MG63 (cell line): Measurements from ENCODE around the gene ITPR1. TPM values are rescaled to one million over a fixed set of nuclear protein-coding genes. Genes with fewer than 3 reads are reported as not detected.

ENCODE experiments used
- DNase-seq: peaks from one replicate; pipeline ENCODE4 v3.0.0-alpha.2; 2020
- H3K27me3 ChIP-seq: fragments of 250-450 bp; sonication (Bioruptor Pico); 2 replicates; pipeline ENCODE4 v1.5.1; 2020; ENCODE audit warnings: mild to moderate bottlenecking, moderate library complexity
- H3K36me3 ChIP-seq: fragments of 250-450 bp; sonication (Bioruptor Pico); 2 replicates; pipeline ENCODE4 v1.5.1; 2020; ENCODE audit warnings: mild to moderate bottlenecking, moderate library complexity
- H3K4me3 ChIP-seq: fragments of 250-450 bp; sonication (Bioruptor Pico); 2 replicates; pipeline ENCODE4 v1.5.1; 2020; ENCODE audit warnings: mild to moderate bottlenecking, moderate library complexity
- H3K9me3 ChIP-seq: fragments of 250-450 bp; sonication (Bioruptor Pico); 2 replicates; pipeline ENCODE4 v1.5.1; 2020; ENCODE audit warnings: mild to moderate bottlenecking, moderate library complexity
- total RNA-seq: library from RNA; depleted of rRNA; stranded (reverse); fragments of >200 nt; shearing (Covaris generic); gene quantifications from 2 replicates; pipeline ENCODE4 v1.2.3, GENCODE V29; 2014; ENCODE audit warnings: low replicate concordance

ITPR1 gene
- total RNA-seq, 1 experiment from 2014 or later: 1.7 TPM

DNA sequence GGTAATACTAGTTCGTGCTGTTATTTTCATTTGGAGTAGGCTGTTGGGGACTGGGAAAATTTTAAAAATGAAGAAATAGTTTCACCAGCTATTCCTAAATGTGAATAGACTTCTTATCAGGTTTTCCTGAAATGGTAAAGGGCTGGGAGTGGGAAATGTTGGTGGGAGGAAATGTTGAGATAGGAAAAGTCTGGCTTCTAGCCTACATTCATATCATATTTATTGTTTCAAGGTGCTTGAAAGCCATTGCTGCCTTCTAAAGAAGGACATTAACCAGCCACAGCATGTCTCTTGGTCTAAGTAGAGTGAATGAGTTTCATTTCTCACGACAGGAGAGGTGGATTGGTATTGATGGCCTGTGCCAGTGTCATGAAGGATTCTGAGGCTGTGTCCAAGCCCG lies 288.9 kb downstream of the ITPR1 start:
- no peak for DNase-seq
- Histone ChIP-seq H3K36me3 (no peaks in the 10 kb centered on the region), H3K4me3 (no peak overlapping the region), H3K9me3 (no peaks in the 10 kb centered on the region), H3K27me3 (no peaks in the 10 kb centered on the region)

DNA sequence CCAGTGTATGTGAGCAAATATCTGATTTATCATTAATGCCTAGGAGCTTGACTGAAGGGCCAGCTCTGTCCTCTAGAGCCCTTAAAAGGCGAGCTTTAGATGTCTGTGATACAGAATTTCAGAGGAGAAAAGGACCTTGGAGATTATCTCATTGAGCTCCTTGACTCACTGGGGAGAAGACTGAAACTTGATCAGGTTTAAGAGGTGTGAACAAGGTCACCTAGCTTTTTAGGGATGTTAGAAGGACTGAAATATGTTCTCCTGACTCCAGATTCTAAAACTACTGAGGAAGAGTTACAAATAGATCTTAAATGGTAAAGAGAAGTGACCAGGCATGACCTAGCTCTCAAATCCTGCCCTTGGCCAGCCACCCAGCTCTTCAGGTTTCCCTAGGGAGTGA lies 292.4 kb downstream of the ITPR1 start:
- Histone ChIP-seq H3K36me3 (no peaks in the 10 kb centered on the region), H3K27me3 (no peaks in the 10 kb centered on the region), H3K4me3 (no peak overlapping the region)

DNA sequence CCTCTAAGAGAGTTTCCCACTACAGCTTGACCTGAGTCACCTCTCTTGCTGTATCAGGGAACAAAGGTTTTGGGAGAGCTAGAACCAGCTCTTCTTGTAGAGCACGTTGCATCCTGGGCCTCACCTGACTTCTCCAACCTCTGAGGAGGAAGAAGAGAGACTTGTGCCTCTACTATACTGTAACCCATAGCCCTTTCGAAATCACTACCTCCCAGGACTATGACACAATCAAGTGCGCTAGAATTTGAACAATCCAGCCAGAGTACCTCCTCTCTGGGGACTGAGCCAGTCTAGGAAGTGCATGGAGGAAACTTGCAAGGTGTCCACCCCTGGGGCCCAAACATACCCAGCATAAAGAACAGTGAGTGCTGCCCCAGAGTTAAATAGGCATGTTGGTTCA lies 293.3 kb downstream of the ITPR1 start:
- Histone ChIP-seq H3K4me3 (no peak overlapping the region), H3K36me3 (no peaks in the 10 kb centered on the region), H3K9me3 (no peaks in the 10 kb centered on the region), H3K27me3 (no peaks in the 10 kb centered on the region)
- DNase-seq: no peak

More for the DNA sequence above, 292.4 kb downstream of the ITPR1 start:
- no peak for DNase-seq
- no peaks in the 10 kb centered on the region for H3K9me3 ChIP-seq

DNA sequence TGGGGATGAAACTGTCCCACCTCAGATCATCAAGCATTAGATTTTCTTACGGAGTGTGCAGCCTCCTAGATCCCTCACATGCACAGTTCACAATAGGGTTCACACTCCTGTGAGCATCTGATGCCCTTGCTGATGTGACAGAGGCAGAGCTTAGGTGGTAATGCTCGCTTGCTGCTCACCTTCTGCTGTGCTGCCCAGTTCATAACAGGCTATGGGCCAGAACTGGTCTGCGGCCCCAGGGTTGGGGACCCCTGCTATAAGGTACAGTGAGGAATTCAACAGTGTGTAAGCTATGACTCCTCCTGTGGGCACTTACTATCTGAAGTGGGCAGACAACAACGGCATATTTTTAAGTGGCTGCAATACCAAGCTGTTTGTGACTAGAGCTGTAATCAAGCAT lies 298.2 kb downstream of the ITPR1 start:
- Histone ChIP-seq H3K27me3 (no peaks in the 10 kb centered on the region), H3K9me3 (no peaks in the 10 kb centered on the region), H3K4me3 (no peak overlapping the region), H3K36me3 (no peaks in the 10 kb centered on the region)
- DNase-seq: no peak

DNA sequence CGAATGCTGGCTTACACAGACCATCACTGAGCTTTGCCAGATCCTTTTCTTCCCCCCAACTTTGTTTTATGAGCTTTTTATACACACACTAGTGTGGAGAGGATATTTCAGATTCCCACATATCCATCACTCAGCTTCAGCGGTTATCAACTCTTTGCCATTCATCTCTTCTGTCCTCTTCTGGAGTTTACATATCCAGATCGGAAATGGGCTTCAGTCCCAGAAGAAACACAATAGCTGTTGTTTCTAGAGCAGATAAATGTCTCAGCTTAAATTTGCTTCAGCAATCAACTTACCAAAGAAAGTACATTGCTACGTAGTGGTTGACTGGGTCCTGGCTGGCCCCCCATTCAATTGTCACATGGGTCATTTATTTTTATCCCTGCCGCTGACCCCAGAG lies 300.2 kb downstream of the ITPR1 start:
- DNase-seq: no peak
- H3K4me3 ChIP-seq: no peak overlapping the region
- H3K27me3 ChIP-seq: no peaks in the 10 kb centered on the region
- H3K36me3 ChIP-seq: no peaks in the 10 kb centered on the region
- H3K9me3 ChIP-seq: no peaks in the 10 kb centered on the region

DNA sequence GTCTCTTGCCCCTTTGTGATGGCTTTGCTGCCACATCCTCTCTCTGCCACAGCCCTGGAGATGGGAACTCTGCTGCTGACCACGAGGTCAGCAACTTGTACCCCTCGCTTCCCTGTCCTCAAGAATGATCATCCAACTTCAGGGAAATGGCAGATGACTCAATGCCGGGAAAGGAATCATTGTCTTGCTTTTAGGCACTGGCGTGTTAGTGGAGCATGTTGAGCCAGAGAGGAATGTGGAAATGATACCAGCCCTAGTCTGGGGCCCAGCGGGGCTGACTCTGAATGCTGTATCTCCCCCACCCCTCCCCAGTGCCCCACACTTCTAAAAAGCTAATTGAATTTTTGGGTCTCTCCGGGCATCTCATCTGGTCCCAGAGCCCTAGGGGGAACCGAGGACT lies 301.2 kb downstream of the ITPR1 start:
- Histone ChIP-seq H3K36me3 (no peaks in the 10 kb centered on the region), H3K4me3 (no peak overlapping the region), H3K9me3 (no peaks in the 10 kb centered on the region), H3K27me3 (no peaks in the 10 kb centered on the region)
- no peak for DNase-seq

DNA sequence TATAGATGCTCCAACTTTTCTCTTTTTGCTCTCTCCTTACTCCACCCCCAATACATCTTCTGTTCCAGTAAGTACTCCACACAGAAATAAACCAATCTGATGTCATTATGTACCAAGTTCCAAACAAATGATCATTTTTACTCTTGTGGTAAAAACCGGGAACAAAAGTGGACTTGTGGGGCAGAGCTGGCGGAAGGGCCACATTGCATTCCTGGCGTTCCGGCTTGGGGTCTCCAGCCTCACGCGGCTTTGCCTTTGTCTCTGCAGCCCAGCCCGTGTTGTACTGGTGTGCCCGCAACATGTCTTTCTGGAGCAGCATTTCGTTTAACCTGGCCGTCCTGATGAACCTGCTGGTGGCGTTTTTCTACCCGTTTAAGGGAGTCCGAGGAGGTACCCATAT lies 301.6 kb downstream of the ITPR1 start:
- DNase-seq: no peak
- H3K36me3 ChIP-seq: no peaks in the 10 kb centered on the region

DNA sequence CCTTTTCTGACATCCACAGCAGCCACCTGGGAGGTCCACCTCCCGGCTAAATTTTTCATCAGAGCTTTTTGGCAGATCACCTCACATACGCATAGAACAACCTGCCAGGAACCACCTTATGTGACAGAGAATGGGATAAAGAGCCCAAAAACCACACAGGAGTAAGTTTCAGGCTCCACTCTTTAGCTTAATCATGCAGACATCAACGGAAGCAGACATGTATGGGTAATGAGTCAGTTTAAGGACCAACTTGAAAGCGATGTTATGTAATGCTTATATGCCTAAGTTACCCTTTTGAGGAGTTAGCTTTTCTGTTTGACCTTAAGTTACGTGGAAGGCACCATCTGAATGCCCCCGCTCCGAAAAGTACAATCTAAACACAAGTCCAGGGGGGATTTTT lies 302.8 kb downstream of the ITPR1 start:
- Histone ChIP-seq H3K36me3 (no peaks in the 10 kb centered on the region), H3K4me3 (no peak overlapping the region), H3K9me3 (no peaks in the 10 kb centered on the region), H3K27me3 (no peaks in the 10 kb centered on the region)
- DNase-seq: no peak

More for the DNA sequence above, 301.6 kb downstream of the ITPR1 start:
- Histone ChIP-seq H3K27me3 (no peaks in the 10 kb centered on the region), H3K4me3 (no peak overlapping the region), H3K9me3 (no peaks in the 10 kb centered on the region)

DNA sequence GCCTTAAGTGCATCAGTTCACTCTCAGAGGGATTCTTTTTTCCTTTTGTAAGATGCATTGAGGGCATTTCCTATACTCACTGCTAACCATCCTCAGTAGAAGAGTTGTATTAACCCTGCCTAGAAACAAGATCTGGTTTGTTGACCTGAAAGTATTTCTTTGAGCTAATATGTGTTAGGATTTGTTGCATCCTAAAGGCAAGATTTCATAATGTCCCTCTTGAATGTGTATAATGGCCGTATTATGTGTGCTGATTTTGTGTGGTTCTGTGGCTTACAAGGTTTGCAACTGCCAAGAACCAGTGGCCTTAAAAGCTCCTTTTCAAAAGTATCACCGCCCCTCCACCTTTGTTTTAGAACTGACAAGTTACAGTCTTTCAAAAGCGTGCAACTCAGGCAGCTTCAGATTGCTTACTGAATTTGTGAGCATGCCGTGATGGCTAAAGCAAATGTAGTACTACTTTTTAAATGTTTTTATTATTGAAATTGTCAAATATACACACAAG lies 304.1 kb downstream of the ITPR1 start:
- no peak overlapping the region for H3K4me3 ChIP-seq
- no peaks in the 10 kb centered on the region for H3K27me3 ChIP-seq
- H3K9me3 ChIP-seq: no peaks in the 10 kb centered on the region
- no peaks in the 10 kb centered on the region for H3K36me3 ChIP-seq
- DNase-seq: no peak

DNA sequence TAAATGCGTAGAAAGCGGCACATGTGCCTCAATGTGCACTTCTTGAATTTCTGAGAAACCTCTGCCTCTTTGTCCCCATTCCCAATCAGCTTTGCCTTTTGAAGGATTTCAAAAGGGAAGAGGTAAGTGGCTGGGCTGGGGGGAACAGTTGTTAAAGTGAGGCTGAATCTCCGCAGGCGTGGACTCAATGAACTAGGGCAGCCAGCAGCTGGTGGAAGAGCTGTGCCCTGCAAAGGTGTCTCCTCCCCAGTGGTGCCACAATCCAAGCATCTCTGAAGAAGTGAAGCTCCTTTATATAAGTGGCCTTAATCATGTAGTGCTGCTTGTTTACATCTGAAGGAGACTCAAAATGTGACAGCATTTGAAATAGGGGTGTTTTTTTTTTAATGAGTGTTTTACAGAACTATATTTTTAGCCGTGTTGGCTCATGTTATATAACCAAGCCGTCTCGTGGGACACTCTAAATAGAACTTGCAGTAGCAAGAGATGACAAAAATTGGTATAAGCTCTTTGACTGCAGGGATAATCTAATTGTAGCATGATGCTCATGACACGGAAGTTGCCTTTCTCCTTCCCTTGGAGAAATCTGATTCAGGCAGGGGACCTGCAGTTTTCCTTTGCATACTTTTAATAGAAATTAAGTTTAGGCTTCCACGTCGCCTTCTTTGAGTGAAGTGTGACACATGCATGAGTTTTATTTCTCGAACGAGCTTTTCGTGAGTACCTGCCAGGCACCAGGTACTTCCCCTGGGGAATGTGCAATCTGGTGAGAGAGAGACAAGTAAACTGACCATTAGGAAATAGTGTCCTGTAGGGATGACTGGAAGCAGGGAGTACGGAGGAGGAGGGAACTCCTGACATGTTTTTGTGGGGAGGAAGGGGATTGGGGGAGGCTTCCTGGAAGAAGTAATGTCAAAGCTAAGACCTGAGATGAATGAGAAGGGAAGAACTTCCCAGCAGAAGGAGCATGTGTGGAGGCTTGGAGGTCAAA lies 306.4 kb downstream of the ITPR1 start:
- no peaks in the 10 kb centered on the region for H3K27me3 ChIP-seq
- H3K9me3 ChIP-seq: no peaks in the 10 kb centered on the region
- H3K4me3 ChIP-seq: no peak overlapping the region
- H3K36me3 ChIP-seq: no peaks in the 10 kb centered on the region
- no peak for DNase-seq

DNA sequence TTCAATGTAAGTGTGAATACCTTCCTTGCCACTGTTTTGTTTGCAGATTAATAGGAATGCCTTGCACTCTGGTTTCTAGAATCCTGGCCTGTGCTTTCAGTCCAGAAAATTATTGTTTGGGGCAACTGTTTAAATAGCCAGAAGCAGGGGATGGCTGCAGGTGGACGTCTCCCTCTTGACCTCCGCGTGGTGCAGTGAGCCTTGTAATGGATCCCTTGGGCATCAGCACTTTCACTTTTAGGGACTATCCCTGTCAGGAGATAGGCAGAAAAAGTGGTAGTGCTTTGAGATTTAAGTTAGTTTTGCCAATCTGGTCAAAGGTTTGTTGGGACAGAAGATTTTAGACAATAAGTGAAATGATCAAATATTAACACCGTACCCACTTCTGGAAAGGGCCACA lies 307.4 kb downstream of the ITPR1 start:
- H3K9me3 ChIP-seq: no peaks in the 10 kb centered on the region
- no peaks in the 10 kb centered on the region for H3K36me3 ChIP-seq
- DNase-seq: no peak
- no peak overlapping the region for H3K4me3 ChIP-seq
- H3K27me3 ChIP-seq: no peaks in the 10 kb centered on the region

DNA sequence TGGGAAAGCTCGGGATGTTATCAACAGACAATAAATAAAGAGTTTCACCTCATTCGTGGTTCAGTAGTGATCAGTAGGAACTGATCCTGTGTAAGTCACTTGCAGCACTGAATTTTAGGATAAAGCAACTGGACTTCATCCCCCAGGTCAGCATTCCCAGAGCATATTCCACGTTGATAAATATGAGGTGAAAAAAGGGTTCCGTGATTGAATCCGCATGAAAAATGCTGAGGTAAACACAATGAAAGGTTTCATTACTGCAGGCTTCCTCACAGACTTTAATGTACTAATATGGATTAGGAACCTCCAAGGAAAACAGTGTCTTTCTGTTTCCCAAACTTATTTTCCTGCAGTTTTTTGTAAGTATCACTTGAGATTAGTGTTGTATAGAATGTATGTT lies 308.7 kb downstream of the ITPR1 start:
- no peak for DNase-seq
- Histone ChIP-seq H3K36me3 (no peaks in the 10 kb centered on the region), H3K27me3 (no peaks in the 10 kb centered on the region), H3K4me3 (no peak overlapping the region), H3K9me3 (no peaks in the 10 kb centered on the region)

DNA sequence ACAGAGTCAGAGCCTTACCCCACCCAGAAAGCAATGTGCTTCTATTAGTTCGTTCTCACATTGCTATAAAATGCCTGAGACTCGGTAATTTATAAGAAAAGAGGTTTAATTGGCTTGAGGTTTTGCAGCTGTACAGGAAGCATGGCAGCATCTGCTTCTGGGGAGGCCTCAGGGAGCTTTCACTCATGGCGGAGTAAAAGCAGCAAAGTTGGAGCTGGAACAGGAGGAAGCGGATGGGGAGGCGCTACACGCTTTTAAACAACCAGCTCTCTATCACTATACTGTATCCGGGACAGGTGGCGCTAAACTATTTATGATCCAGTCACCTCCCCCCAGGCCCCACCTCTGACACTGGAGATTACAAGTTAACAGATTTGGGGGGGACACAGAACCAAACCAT lies 309.8 kb downstream of the ITPR1 start:
- H3K27me3 ChIP-seq: no peaks in the 10 kb centered on the region
- no peak overlapping the region for H3K4me3 ChIP-seq
- no peaks in the 10 kb centered on the region for H3K9me3 ChIP-seq
- no peak for DNase-seq
- no peaks in the 10 kb centered on the region for H3K36me3 ChIP-seq

DNA sequence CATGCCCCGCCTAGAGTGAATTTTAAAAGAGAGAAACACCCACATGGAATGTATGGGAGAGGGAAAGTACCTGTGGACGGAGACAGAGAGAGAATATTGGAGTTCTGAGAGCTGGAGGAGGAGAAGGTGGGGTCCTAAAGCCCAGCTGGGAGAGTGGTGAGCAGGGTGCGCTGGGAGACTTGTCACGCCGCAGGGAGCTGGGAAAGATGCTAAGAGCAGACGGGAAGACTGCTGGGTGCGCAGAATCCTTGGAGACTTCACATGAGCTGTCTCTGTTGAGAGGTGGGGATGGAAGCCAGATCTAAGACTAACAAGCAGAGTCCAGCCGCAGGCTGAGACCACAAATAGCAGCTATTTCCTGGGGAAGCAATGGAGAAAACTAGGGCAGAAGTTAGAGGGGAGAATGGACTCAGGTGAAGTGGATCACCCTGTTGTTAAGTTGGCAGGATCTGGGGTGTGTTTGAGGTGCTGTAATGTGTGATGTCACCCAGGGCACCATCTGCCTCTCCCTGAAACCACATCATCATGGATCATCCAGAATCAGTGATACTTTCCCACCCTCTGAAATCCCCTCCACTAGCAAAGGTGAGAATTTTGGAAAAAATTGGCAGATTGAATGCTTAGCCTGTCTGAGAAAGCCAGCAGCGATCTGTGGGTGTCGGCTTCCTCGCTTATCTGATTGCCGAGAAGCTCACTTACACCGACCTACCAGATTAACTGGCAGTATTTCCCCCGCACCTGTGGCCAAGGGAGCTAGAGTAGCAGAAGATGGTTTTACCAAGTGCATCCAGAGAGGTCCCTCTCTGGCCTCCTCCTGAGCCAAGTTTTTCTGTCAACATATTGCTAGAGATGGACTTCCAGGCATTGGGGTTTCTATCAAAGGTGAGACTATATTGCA lies 311.3 kb downstream of the ITPR1 start:
- Histone ChIP-seq H3K36me3 (no peaks in the 10 kb centered on the region), H3K27me3 (no peaks in the 10 kb centered on the region), H3K9me3 (no peaks in the 10 kb centered on the region), H3K4me3 (no peak overlapping the region)
- DNase-seq: no peak

DNA sequence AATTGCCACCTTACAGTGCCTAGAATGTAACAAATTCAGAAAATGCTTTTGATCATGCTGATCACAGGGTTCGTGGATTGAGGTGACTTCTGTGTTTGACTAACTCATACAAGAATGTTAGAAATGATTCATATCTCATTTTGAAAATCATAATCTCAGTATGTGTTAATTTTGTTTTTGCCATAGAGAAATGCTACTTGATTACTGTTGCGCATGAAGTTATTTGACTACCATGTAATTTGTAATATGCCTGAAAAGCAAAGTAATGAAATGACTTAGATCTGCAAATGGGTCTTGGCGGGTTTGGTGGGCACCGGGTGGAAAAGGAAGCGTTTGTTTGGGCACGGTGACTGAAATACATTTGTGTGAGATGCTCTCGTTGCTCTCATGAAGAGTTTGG lies 312.5 kb downstream of the ITPR1 start:
- Histone ChIP-seq H3K36me3 (no peaks in the 10 kb centered on the region), H3K9me3 (no peaks in the 10 kb centered on the region), H3K27me3 (no peaks in the 10 kb centered on the region), H3K4me3 (no peak overlapping the region)
- DNase-seq: no peak

DNA sequence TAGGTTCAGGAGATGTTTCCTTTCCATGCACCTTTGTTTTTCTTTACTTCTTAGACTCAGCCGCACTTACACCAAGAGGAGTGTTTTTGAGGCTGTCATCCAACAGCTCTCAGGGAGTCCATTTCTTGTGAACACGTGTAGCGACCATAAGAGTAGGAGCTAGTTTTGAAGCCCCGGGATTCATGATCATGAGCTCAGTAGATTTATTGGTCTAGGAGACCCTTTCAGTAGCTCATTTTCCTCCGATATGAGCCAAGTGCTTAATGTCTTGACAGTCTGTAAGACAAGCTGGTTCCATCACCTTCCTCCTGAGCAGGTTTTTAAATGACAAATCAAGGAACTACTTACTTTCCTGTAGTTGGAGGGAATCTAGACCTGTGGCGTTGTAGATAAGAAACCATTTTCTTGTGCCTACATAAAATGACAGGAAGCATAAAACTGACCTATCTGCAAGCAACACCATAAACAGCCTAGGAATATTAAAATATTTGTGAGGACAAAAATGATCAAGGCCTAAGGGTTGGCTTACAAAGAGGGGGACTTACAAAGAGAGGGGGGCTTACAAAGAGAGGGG lies 313.5 kb downstream of the ITPR1 start:
- no peaks in the 10 kb centered on the region for H3K36me3 ChIP-seq
- no peak overlapping the region for H3K4me3 ChIP-seq
- no peaks in the 10 kb centered on the region for H3K9me3 ChIP-seq
- no peak for DNase-seq
- H3K27me3 ChIP-seq: no peaks in the 10 kb centered on the region
